ENCODE data around the gene RSPH3. TPM values are rescaled to one million over a fixed set of nuclear protein-coding genes. Genes with fewer than 3 reads are reported as not detected.
"Not testable (repeated sequence)": the region's sequence is repeated elsewhere in the genome, so short reads cannot be mapped to it uniquely, and the experiment has no call there.

RSPH3 gene
- total RNA-seq, 1 experiment from 2014 or later, result 5.4 TPM

GRCh38 chr6:159023893-159024292 is 23.9 kb upstream of the RSPH3 start:
- DNase-seq (ENCODE audit: low read depth), result no peak

DNA sequence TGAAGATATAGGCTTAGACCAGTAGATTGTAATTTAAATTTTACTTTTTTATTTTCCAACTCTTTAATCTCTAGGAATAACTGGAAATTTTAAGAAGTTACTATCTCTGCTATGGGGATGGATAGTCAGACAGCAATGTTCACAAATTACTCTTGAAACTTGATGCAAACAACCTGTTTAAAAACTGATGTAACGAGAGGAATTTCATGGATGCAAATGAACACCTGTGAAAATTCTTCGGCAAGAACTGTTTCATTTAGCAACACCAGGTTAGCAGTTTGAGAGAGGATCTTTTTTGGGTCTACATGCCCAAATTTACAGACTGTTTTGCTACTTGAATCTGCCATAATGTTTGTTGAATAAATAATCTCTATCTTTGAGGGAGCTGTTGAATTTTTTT is 20.0 kb upstream of the RSPH3 start:
- DNase-seq (ENCODE audit: low read depth), result no peak

GRCh38 chr6:159017757-159018559 is 18.0 kb upstream of the RSPH3 start:
- DNase-seq (ENCODE audit: low read depth), result no peak

GRCh38 chr6:159014406-159014805 is 14.4 kb upstream of the RSPH3 start:
- DNase-seq (ENCODE audit: low read depth), result no peak

GRCh38 chr6:159013229-159013628 is 13.2 kb upstream of the RSPH3 start:
- peak; percentile 8 for DNase-seq (ENCODE audit: low read depth)

DNA sequence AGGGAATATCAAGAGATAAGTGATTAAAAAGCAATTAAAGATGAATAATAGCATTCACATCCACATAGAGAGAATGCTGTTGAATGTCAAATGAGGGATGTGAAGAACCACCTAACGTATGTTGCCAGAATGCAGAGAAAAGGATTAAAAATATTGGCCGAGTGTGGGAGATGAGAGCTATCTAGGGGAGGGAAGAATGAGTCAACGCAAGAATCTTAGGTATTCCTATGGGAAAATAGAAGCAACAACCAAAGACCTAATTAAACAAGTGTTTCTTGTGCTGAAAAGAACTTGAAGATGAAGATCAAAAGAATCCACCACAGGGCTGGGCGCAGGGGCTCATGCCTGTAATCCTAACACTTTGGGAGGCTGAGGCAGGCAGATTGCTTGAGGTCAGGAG is 12.2 kb upstream of the RSPH3 start:
- DNase-seq (ENCODE audit: low read depth), result no peak

- not testable (repeated sequence) for DNase-seq (ENCODE audit: low read depth)
Measured at GRCh38 chr6:159010037-159010612, 10.1 kb upstream of the RSPH3 start.

GRCh38 chr6:159008656-159009288 is 8.8 kb upstream of the RSPH3 start:
- peak; percentile 15 for DNase-seq (ENCODE audit: low read depth)

GRCh38 chr6:159007510-159007909 is 7.5 kb upstream of the RSPH3 start:
- DNase-seq (ENCODE audit: low read depth), result no peak

DNA sequence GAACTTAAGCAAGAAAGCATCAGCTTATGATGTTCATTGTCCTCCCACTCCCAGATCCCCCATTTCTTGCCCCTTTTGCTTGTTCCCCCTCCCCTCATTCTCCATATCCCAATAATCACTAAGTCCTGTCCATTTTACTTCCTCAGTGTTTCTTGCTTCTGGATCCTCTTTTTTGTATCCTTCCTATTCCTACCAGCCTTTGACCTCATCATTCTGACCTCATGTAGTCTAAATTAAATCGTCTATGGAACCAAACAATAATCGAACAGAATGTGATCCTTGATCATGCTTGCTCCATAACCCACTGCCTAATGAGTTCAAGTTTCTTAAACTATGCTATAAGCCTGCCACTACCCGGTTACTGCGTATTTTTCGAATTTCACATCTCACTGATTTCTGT is 5.4 kb upstream of the RSPH3 start:
- DNase-seq (ENCODE audit: low read depth), result no peak

GRCh38 chr6:159004592-159004991 is 4.6 kb upstream of the RSPH3 start:
- no peak for DNase-seq (ENCODE audit: low read depth)

DNA sequence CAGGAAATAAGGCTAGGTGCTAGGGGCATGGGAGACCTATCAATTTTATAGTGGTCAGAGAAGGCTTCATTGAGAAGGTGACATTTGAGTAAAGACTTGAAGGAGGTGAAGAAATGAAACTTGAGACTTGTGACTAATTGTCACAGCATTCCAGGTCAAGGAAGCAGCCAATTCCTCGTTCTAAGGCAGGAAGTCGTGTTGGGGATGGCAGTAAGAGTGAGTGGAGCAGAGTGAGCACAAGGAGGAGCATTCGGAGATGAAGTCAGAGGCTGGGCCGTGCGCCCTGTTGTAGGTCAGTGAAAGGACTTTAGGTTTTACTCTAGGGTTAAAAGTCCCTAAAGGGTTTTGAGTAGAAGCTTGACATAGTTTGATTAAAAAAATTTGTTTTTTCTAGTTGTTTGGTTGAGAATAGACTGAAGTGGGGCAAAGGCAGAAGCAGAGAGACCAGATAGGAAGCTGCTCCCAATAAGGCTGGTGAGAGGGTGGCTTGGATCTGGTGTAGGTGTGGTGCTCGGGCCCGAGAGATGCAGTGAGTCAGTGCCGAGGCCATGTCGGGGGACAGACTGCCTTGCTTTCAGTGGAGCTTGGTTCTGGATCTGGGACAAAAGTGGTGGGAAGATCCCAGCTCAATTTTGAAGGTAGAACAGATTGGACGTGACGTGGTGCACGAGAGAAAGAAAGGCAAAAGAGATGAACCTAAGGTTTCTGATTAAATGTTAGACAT is 2.6 kb upstream of the RSPH3 start:
- peak; percentile 28 for DNase-seq (ENCODE audit: low read depth)

DNA sequence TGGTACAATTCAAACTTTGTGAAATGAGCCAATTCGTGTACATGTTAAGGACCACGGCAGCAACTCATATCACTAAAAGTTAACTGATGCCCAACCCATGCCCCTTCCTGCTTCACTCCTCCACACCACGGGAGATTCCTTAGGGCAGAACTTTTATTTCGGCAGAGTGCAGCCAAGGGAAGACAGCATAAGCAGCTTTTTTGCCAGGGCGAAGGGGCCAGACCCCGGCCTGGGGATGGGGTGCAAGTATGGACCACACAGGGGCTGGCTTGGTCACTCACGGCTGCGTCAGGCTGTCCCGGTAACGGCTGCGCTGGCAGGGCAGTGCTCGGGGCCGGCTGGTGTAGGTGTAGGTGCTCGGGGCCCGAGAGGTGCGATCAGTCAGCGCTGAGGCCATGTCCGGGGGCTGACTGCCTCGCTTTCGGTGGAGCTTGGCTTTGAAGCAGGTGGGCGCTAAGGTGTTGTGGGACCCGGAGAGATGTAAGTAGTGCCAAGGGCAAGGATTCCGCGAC is 792 bp downstream of the RSPH3 start:
- DNase-seq (ENCODE audit: low read depth), result peak; percentile 7

- DNase-seq (ENCODE audit: low read depth), result no peak
Measured at GRCh38 chr6:158996856-158997255, 3.1 kb downstream of the RSPH3 start.

DNA sequence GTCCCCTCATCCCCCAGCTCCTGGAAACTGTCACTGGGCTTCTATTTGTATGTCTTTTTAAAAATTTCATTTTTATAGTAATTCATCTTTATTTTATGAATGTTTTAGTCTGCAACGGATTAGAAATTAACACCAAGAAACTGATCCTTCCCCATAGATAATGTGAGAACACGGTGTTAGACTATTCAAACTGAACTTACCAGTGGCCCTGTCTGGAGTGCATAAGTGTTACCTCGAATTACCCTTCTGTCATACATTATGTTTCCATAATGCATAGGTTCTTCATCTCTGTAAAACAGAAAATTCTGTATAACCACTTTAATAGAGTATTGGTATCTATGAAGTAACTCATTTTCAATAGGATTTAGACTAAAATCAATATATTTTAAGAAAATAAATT is 6.4 kb downstream of the RSPH3 start:
- DNase-seq (ENCODE audit: low read depth), result no peak

DNA sequence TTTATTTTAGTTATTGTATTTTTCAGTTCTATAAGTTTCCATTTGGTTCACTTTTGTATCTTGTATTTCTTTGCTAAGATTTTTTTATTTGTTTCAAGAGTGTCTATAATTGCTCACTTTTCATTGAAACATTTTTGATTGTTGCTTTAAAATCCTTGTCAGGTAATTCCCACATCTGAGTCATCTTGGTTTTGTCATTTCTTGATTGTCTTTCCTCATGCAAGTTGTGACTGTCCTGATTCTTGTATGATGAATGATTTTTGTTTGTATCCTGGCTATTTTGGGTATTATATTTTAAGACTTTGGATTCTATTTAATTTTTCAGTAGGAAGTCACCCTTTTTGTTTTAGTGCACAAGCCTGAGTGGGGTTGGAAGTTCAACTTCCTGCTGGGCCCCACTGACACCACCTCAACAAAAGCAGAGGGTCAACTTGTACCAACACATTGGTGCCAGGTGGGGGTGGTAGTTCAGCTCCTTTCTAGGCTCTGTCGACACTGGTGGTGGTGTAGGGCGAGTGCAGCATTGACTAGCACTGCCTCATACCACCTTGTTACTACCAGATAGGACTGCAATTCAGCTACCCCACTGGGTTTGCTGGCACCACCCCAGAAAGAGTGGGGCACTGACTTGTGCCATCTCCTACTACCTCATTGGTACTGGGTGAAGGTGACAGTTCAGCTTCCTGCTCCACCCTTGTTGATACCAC is 8.8 kb downstream of the RSPH3 start:
- no peak for DNase-seq (ENCODE audit: low read depth)

- DNase-seq (ENCODE audit: low read depth), result not testable (repeated sequence)
Measured at GRCh38 chr6:158989711-158990110, 10.3 kb downstream of the RSPH3 start.

DNA sequence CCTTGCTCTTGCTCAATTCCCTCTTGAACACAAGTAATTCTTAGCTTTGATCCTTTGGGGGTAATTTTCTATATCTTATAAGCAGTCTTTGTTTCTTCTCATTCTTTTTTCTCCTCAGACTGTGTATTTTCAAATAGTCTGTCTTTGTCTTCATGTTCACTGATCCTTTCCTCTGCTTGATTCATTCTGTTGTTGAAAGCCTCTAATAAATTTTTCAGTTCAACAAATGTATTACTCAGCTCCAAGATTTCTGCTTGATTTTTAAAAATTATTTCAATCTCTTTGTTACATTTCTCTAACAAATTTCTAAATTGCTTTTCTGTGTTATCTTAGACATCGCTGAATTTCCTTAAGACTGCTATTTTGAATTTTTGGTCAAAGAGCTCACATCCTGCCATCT is 11.5 kb downstream of the RSPH3 start:
- no peak for DNase-seq (ENCODE audit: low read depth)

GRCh38 chr6:158987657-158988056 is 12.3 kb downstream of the RSPH3 start:
- no peak for DNase-seq (ENCODE audit: low read depth)

DNA sequence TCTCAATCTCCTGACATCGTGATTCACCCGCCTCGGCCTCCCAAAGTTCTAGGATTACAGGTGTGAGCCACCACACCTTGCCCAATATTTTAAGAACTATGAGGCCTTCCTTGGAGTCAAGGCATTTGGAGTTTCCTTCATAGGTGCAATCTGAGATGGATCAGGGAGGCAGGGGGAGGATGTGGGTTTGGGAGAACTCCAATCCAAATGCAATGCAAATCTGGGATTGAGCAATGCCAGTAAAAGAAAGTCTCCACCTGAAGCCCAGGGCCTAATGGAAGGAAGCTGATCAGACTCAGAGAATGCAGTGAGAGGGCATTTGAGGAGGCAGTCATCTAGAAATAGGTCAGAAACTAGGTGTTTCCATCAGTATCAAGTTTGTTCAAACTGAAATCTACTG is 21.2 kb downstream of the RSPH3 start:
- peak; percentile 37 for DNase-seq (ENCODE audit: low read depth)

DNA sequence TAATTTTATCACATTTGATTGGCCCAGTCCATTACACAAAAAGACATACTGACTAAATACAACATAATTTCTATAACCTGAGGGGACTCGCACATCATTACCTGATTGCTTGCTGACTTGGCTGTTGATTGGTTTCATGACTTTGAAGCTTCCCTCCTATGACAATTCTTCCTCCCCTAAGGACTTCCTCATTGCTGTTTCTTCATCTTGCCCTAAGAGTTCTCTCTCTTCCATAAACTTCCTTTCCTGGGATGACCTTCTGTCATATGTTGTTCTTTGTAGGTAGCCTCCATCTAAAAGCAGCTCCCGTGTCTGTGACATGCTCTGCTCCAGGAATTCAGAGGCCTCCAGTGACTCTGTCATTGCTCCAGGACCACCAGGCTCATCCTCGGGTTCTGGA is 22.6 kb downstream of the RSPH3 start:
- DNase-seq (ENCODE audit: low read depth), result no peak
